A549 (cell line): Measurements from ENCODE around the gene TAF4B. TPM values are rescaled to one million over a fixed set of nuclear protein-coding genes. Genes with fewer than 3 reads are reported as not detected.
A peak's percentile ranks its signal among the peaks of the same experiment; 100 is the strongest.

Experiments used
- ATAC-seq, 2 experiments: fragments of 200-7000 bp in 1 of 2; fragments of >200 bp in 1 of 2; cut with Nextera tagmentation in 1 of 2; cut with Tn5 transposase in 1 of 2; 3 replicates each; pipeline versions ENCODE4 v1.8.0 to v1.9.1; 2018 to 2020; ENCODE audit warnings: mild to moderate bottlenecking in 1 of 2, moderate library complexity in 1 of 2
- CTCF ChIA-PET: fragments of 300-600 bp; sonication (Branson Sonifier 250); formaldehyde crosslinking; extraction: SDS; loops from one replicate; lab custom pipeline; 2021; ENCODE audit warnings: antibody characterized with exemption, inconsistent platforms; lab: Yijun Ruan, JAX
- POLR2A ChIA-PET: fragments of 350-600 bp; formaldehyde crosslinking; extraction: SDS; loops from one replicate; lab custom pipeline; 2021; ENCODE audit warnings: antibody characterized with exemption, inconsistent platforms; lab: Yijun Ruan, JAX
- DNase-seq, 2 experiments: peaks; one replicate each; pipeline versions ENCODE4 v3.0.0 to v3.0.0-alpha.2; 2011 to 2016; ENCODE audit warnings: low read depth in 1 of 2, low spot score in 1 of 2
- FAIRE-seq: peaks from 2 replicates; lab custom pipeline; 2011; peaks lifted over from hg19 to GRCh38; lab: Jason Lieb, UNC
- H3K27ac ChIP-seq, 2 experiments: fragments of >200 bp; sonication (Bioruptor Twin); formaldehyde crosslinking; 3 replicates each; pipeline ENCODE4 v1.5.1; 2016 to 2017
- H3K4me1 ChIP-seq: fragments of >200 bp; sonication (Bioruptor Twin); formaldehyde crosslinking; 3 replicates; pipeline ENCODE4 v1.6.1; 2016
- H3K4me2 ChIP-seq: fragments of >200 bp; sonication (Bioruptor Twin); formaldehyde crosslinking; 3 replicates; pipeline ENCODE4 v1.6.1; 2016
- H3K4me3 ChIP-seq: fragments of >200 bp; sonication (Bioruptor Twin); formaldehyde crosslinking; 3 replicates; pipeline ENCODE4 v1.5.1; 2016
- H3K9me3 ChIP-seq: fragments of >200 bp; sonication (Bioruptor Twin); formaldehyde crosslinking; 3 replicates; pipeline ENCODE4 v1.6.1; 2016
- ATOH8 ChIP-seq: fragments of 250-450 bp; sonication (Bioruptor Pico); IDR thresholded peaks from 2 replicates; pipeline ENCODE4 v1.5.0; 2020; ENCODE audit warnings: low read depth, mild to moderate bottlenecking, moderate library complexity
- CEBPB ChIP-seq, 2 experiments: fragments of >200 bp in 1 of 2; sonication (Bioruptor Twin) in 1 of 2; formaldehyde crosslinking in 1 of 2; IDR thresholded peaks; 2 replicates each; pipeline ENCODE4 v1.6.1; 2012 to 2016
- CHD2 ChIP-seq: fragments of 150-350 bp; IDR thresholded peaks from 2 replicates; pipeline ENCODE4 v1.6.1; 2014; ENCODE audit warnings: low read length; ENCODE audit not compliant: partially characterized antibody
- CHD4 ChIP-seq: fragments of 200-600 bp; sonication (generic); IDR thresholded peaks from 2 replicates; pipeline ENCODE4 v1.6.1; 2016; ENCODE audit warnings: antibody characterized with exemption, mild to moderate bottlenecking, borderline replicate concordance
- E2F6 ChIP-seq: IDR thresholded peaks from 2 replicates; pipeline ENCODE4 v1.6.1; 2012; ENCODE audit warnings: low read depth, borderline replicate concordance
- EHMT2 ChIP-seq: fragments of 200-600 bp; sonication (generic); IDR thresholded peaks from 2 replicates; pipeline ENCODE4 v1.6.1; 2016; ENCODE audit warnings: antibody characterized with exemption, low read depth, mild to moderate bottlenecking, moderate library complexity
- ESRRA ChIP-seq: fragments of 150-350 bp; IDR thresholded peaks from 2 replicates; pipeline ENCODE4 v1.6.1; 2014; ENCODE audit warnings: mild to moderate bottlenecking, low read length, borderline replicate concordance
- FOSB ChIP-seq: fragments of 250-450 bp; sonication (Bioruptor Pico); IDR thresholded peaks from 2 replicates; pipeline ENCODE4 v1.5.0; 2020; ENCODE audit warnings: mild to moderate bottlenecking, moderate library complexity
- FOSL2 ChIP-seq, 2 experiments: fragments of 450-650 bp in 1 of 2; fragments of >200 bp in 1 of 2; sonication (Bioruptor Twin) in 1 of 2; formaldehyde crosslinking; IDR thresholded peaks; 2 replicates each; pipeline versions ENCODE4 v1.5.0 to v1.6.1; 2016 to 2020; ENCODE audit warnings: mild to moderate bottlenecking in 1 of 2, moderate library complexity in 1 of 2
- GATA3 ChIP-seq: IDR thresholded peaks from 2 replicates; pipeline ENCODE4 v1.6.1; 2012; ENCODE audit warnings: borderline replicate concordance
- HDAC2 ChIP-seq: fragments of 200-600 bp; sonication (generic); IDR thresholded peaks from 2 replicates; pipeline ENCODE4 v1.6.1; 2016
- HMGXB4 ChIP-seq: fragments of 250-450 bp; sonication (Bioruptor Pico); IDR thresholded peaks from 2 replicates; pipeline ENCODE4 v1.5.0; 2021; ENCODE audit warnings: mild to moderate bottlenecking, moderate library complexity, borderline replicate concordance
- HOXB13 ChIP-seq: fragments of 250-450 bp; sonication (Bioruptor Pico); IDR thresholded peaks from 2 replicates; pipeline ENCODE4 v1.5.0; 2020; ENCODE audit warnings: low read depth, mild to moderate bottlenecking, moderate library complexity
- JUN ChIP-seq, 2 experiments: fragments of >200 bp; sonication (Bioruptor Twin); formaldehyde crosslinking; IDR thresholded peaks; 2 replicates in 1 of 2; 3 replicates in 1 of 2; pipeline ENCODE4 v1.6.1; 2016 to 2017
- JUNB ChIP-seq: fragments of >200 bp; sonication (Bioruptor Twin); formaldehyde crosslinking; IDR thresholded peaks from 2 replicates; pipeline ENCODE4 v1.6.1; 2016
- KDM1A ChIP-seq: fragments of 200-600 bp; sonication (generic); IDR thresholded peaks from 2 replicates; pipeline ENCODE4 v1.6.1; 2016; ENCODE audit warnings: low read depth, mild to moderate bottlenecking
- KDM5A ChIP-seq: fragments of 200-600 bp; sonication (generic); IDR thresholded peaks from 2 replicates; pipeline ENCODE4 v1.6.1; 2016; ENCODE audit warnings: antibody characterized with exemption, mild to moderate bottlenecking
- MYC ChIP-seq: IDR thresholded peaks from 2 replicates; pipeline ENCODE4 v1.6.1; 2012; ENCODE audit warnings: mild to moderate bottlenecking, inconsistent platforms, low read length, improper control_type of control experiment, borderline replicate concordance
- NPAS2 ChIP-seq: fragments of 250-450 bp; sonication (Bioruptor Pico); IDR thresholded peaks from 2 replicates; pipeline ENCODE4 v1.8.0; 2022; ENCODE audit warnings: mild to moderate bottlenecking, moderate library complexity, borderline replicate concordance
- PHF8 ChIP-seq: fragments of 200-600 bp; sonication (generic); IDR thresholded peaks from 2 replicates; pipeline ENCODE4 v1.6.1; 2016; ENCODE audit warnings: low read depth, mild to moderate bottlenecking, antibody characterized with exemption, moderate library complexity, borderline replicate concordance
- POLR2AphosphoS2 ChIP-seq: conservative IDR thresholded peaks from 2 replicates; pipeline ENCODE4 v1.6.1; 2012; ENCODE audit warnings: low read length, improper control_type of control experiment, inconsistent platforms
- RAD21 ChIP-seq, 2 experiments: fragments of >200 bp in 1 of 2; sonication (Bioruptor Twin) in 1 of 2; formaldehyde crosslinking in 1 of 2; IDR thresholded peaks in 1 of 2; conservative IDR thresholded peaks in 1 of 2; 2 replicates in 1 of 2; 3 replicates in 1 of 2; pipeline ENCODE4 v1.6.1; 2012 to 2018; ENCODE audit warnings: inconsistent platforms in 1 of 2
- REST ChIP-seq: fragments of 200-600 bp; sonication (generic); IDR thresholded peaks from 2 replicates; pipeline ENCODE4 v1.6.1; 2016; ENCODE audit warnings: antibody characterized with exemption, mild to moderate bottlenecking, moderate library complexity
- TFCP2L1 ChIP-seq: fragments of 250-450 bp; sonication (Bioruptor Pico); IDR thresholded peaks from 2 replicates; pipeline ENCODE4 v1.5.0; 2021; ENCODE audit warnings: mild to moderate bottlenecking
- USF2 ChIP-seq: fragments of 450-650 bp; IDR thresholded peaks from 2 replicates; pipeline ENCODE4 v1.6.1; 2014; ENCODE audit warnings: antibody characterized with exemption
- ZC3H11A ChIP-seq: fragments of 450-650 bp; IDR thresholded peaks from 2 replicates; pipeline ENCODE4 v1.6.1; 2014; ENCODE audit warnings: antibody characterized with exemption, mild to moderate bottlenecking
- ZFP36 ChIP-seq: fragments of 450-650 bp; IDR thresholded peaks from 2 replicates; pipeline ENCODE4 v1.6.1; 2014; ENCODE audit warnings: borderline replicate concordance; ENCODE audit not compliant: partially characterized antibody
- WGBS: methylation state at CpG from one replicate; pipeline ENCODE4 v1.1.6; 2017; ENCODE audit errors: missing lambda C conversion rate; 5-methylcytosine and 5-hydroxymethylcytosine counted together
- polyA plus RNA-seq, 4 experiments: library from polyadenylated mRNA; depleted of rRNA in 3 of 4; stranded (reverse); fragments of >200 nt; fragmentation: RNase III in 1 of 4; extraction: RNeasy Plus Mini Kit Qiagen cat#74134 plus additional on column Dnase treatment in 1 of 4; gene quantifications; 2 replicates in 3 of 4; 3 replicates in 1 of 4; pipeline ENCODE4 v1.2.3, GENCODE V29; 2011 to 2017

Gene TAF4B
- polyA plus RNA-seq, 2 of the 4 experiments (the other 2 are of a cell fraction) = 2.5 to 5.6 TPM

- 64% methylated on average over 1 of the region's 1 CpG for WGBS
These were observed 86.0 kb downstream of the TAF4B start for GRCh38 chr18:26312199-26312598.

GRCh38 chr18:26317398-26317797 lies 91.2 kb downstream of the TAF4B start:
- Histone ChIP-seq H3K9me3 (no peaks in the 10 kb centered on the region), H3K4me2 (peak overlapping the region; percentile 16; the same call in 2 of the 3 replicates), H3K27ac (peak overlapping the region; percentile 14 to 29; a peak in 2 of 6 replicates), H3K4me3 (no peak overlapping the region), H3K4me1 (peaks cover 12% of the 10 kb centered on the region; the same call in 2 of the 3 replicates)
- ChIA-PET POLR2A (no interaction called here), CTCF (no interaction called here)
- WGBS = 34% methylated on average over 3 of the region's 3 CpGs
- FAIRE-seq = no peak
- peak in 1 of 2 experiments; percentile 50 for DNase-seq
- TF ChIP-seq CEBPB (IDR thresholded peaks at IDR 0.05) (peak; percentile 43 to 91; a peak in 3 of 4 replicates), ESRRA (no peak), HDAC2 (no peak), POLR2AphosphoS2 (no peak), KDM5A (no peak), ZFP36 (no peak), GATA3 (peak; percentile 66; the same call in 1 of the 2 replicates), JUNB (peak; percentile 31; the same call in 1 of the 2 replicates), CHD4 (no peak), E2F6 (no peak), HMGXB4 (no peak), FOSB (no peak), KDM1A (no peak), RAD21 (conservative IDR thresholded peaks at IDR 0.05 in 1 of 2, IDR thresholded peaks at IDR 0.05 in 1 of 2) (no peak), NPAS2 (CRISPR knock-in tag) (no peak), REST (no peak), USF2 (no peak), FOSL2 (IDR thresholded peaks at IDR 0.05) (no peak), FOSL2 (CRISPR knock-in tag; IDR thresholded peaks at IDR 0.05) (peak; percentile 43; the same call in 1 of the 2 replicates), HOXB13 (CRISPR knock-in tag) (no peak), CHD2 (no peak), MYC (no peak), PHF8 (no peak)
- ATAC-seq = peak in 1 of 2 experiments; percentile 51; a peak in 3 of 6 replicates

More at GRCh38 chr18:26312199-26312598, 86.0 kb downstream of the TAF4B start:
- ATAC-seq (no peak), DNase-seq (no peak), FAIRE-seq (no peak)
- ChIA-PET CTCF (no interaction called here), POLR2A (no interaction called here)
- no peak overlapping the region for H3K4me2 ChIP-seq
- no peak for TF ChIP-seq HOXB13 (CRISPR knock-in tag)
- TF ChIP-seq JUN (IDR thresholded peaks at IDR 0.05) = no peak
- no peak for TF ChIP-seq ZC3H11A
- no peak for TF ChIP-seq E2F6
- TF ChIP-seq TFCP2L1 (CRISPR knock-in tag) = no peak
- no peak for TF ChIP-seq ATOH8
- no peak for TF ChIP-seq EHMT2
- H3K27ac ChIP-seq = no peak overlapping the region
- no peak overlapping the region for H3K4me3 ChIP-seq
- H3K4me1 ChIP-seq = peaks cover 13% of the 10 kb centered on the region; the same call in 2 of the 3 replicates
- H3K9me3 ChIP-seq = no peaks in the 10 kb centered on the region
